Measurements from ENCODE around the gene ARHGAP32.

GRCh38 chr11:129236850-129237249 lies 44.7 kb upstream of the ARHGAP32 start:
- TF ChIP-seq POLR2AphosphoS5 (IDR thresholded peaks at IDR 0.05) (no peak), CTCF (IDR thresholded peaks at IDR 0.05 in 8 of 11, conservative IDR thresholded peaks at IDR 0.05 in 3 of 11) (no peak)

All from spleen (tissue), 7 donors.